HG03457 (cell line): Measurements from ENCODE around the gene SIAH1.
"Not testable (repeated sequence)": the region's sequence is repeated elsewhere in the genome, so short reads cannot be mapped to it uniquely, and the experiment has no call there.

Experiments
- ATAC-seq: cut with Tn5 transposase; IDR thresholded peaks from one replicate; pipeline ENCODE4 v1.9.1; 2021; ENCODE audit warnings: moderate number of reproducible peaks; ENCODE audit not compliant: unreplicated experiment

The SIAH1 gene

GRCh38 chr16:48385253-48386150 is at the start of gene SIAH1:
Gene SIAH1, minus strand, starts transcription at chr16:48385413. Its CDS starts 22,985 bp downstream, at chr16:48362428.
- peak; percentile 58 for ATAC-seq

GRCh38 chr16:48434653-48435317 is 49.6 kb upstream of the SIAH1 start:
- no peak for ATAC-seq

GRCh38 chr16:48433850-48434530 is 48.8 kb upstream of the SIAH1 start:
- no peak for ATAC-seq

- no peak for ATAC-seq
These were observed 48.1 kb upstream of the SIAH1 start for GRCh38 chr16:48433116-48433849.

- ATAC-seq, result no peak
These were observed 46.9 kb upstream of the SIAH1 start for GRCh38 chr16:48432136-48432535.

- no peak for ATAC-seq
These were observed 45.7 kb upstream of the SIAH1 start for GRCh38 chr16:48430890-48431289.

GRCh38 chr16:48426244-48427141 is 41.3 kb upstream of the SIAH1 start:
- ATAC-seq, result no peak

- ATAC-seq, result no peak
These were observed 37.3 kb upstream of the SIAH1 start for GRCh38 chr16:48422537-48422936.

GRCh38 chr16:48421741-48422140 is 36.5 kb upstream of the SIAH1 start:
- no peak for ATAC-seq

- ATAC-seq, result no peak
These were observed 35.2 kb upstream of the SIAH1 start for GRCh38 chr16:48420437-48420836.

- ATAC-seq, result not testable (repeated sequence)
These were observed 31.4 kb upstream of the SIAH1 start for GRCh38 chr16:48416617-48417016.

GRCh38 chr16:48413272-48413671 is 28.1 kb upstream of the SIAH1 start:
- no peak for ATAC-seq

- ATAC-seq, result no peak
These were observed 24.8 kb upstream of the SIAH1 start for GRCh38 chr16:48409839-48410632.

- ATAC-seq, result no peak
These were observed 23.5 kb upstream of the SIAH1 start for GRCh38 chr16:48408688-48409087.

- no peak for ATAC-seq
These were observed 20.7 kb upstream of the SIAH1 start for GRCh38 chr16:48405907-48406306.

GRCh38 chr16:48405153-48405552 is 19.9 kb upstream of the SIAH1 start:
- ATAC-seq, result no peak

GRCh38 chr16:48402547-48402946 is 17.3 kb upstream of the SIAH1 start:
- not testable (repeated sequence) for ATAC-seq

GRCh38 chr16:48395375-48395774 is 10.2 kb upstream of the SIAH1 start:
- ATAC-seq, result no peak

- ATAC-seq, result no peak
These were observed 9.1 kb upstream of the SIAH1 start for GRCh38 chr16:48394355-48394703.
